ENCODE results near the gene RPS24. TPM values are rescaled to one million over a fixed set of nuclear protein-coding genes. Genes with fewer than 3 reads are reported as not detected.
A peak's percentile ranks its signal among the peaks of the same experiment; 100 is the strongest.

Gene RPS24
- total RNA-seq, 1 donor from 2014 or later: 3,291 TPM

DNA sequence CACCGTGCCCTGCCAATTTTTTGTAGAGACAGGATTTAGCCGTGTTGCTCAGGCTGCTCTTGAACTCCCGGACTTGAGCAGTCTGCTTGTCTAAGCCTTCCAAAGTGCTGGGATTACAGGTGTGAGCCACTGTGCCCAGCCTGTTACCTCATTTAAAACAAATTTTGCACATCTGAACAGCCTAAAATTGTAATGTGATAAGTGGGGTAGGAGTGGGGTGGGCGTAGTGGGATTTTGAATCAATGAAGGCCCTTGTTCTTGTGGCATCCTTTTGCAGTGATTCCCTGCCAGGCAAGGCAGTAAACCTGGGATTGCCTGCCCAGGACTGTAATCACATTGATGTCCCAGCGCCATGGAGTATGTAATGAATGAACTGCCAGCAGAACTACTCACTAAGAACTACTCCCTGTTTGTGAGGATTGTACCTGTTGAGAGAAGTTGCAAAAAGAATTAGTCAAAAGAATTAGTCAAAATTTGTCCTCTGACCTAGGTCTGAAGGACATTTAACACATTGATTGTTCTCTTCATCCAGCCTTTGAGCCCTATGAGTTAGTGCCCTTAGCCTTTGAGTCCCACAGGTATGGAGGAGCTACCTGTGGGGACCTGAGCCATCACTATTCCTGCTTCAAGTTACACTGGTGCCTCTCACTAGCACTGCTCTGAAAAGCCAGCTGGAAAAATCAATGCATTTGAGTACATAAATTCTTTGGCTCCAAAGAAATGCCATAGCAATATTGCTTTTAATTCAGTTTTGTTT, 5.3 kb downstream of the RPS24 start:
- H3K4me1 ChIP-seq: peaks cover 58% of the 10 kb centered on the region
- no peak overlapping the region for H3K4me3 ChIP-seq
- TF ChIP-seq CTCF (IDR thresholded peaks at IDR 0.05): no peak
- no peak for TF ChIP-seq POLR2A (IDR thresholded peaks at IDR 0.05)
- no peak for TF ChIP-seq POLR2AphosphoS5 (IDR thresholded peaks at IDR 0.05; ENCODE audit: insufficient read depth in 1 of 2, low read depth in 1 of 2)
- intact Hi-C loops (cut with DNase I): no loop called here
- no peaks in the 10 kb centered on the region for H3K27me3 ChIP-seq
- no peaks in the 10 kb centered on the region for H3K9me3 ChIP-seq
- H3K36me3 ChIP-seq: peaks cover 0 to 72% of the 10 kb centered on the region in 2 donors
- no peak for DNase-seq (ENCODE audit: extremely low spot score in 2 of 2)
- H3K27ac ChIP-seq: no peak overlapping the region

GRCh38 chr10:78039743-78040142, 6.1 kb downstream of the RPS24 start:
- Histone ChIP-seq H3K36me3 (peaks cover 0 to 72% of the 10 kb centered on the region in 2 donors), H3K27ac (peak overlapping the region; percentile 40), H3K4me3 (no peak overlapping the region), H3K27me3 (no peaks in the 10 kb centered on the region), H3K4me1 (peaks cover 53% of the 10 kb centered on the region), H3K9me3 (no peaks in the 10 kb centered on the region)
- intact Hi-C loops (cut with DNase I): loop anchor here (10.0 kb wide), 1 partner anchor 1155 kb away; no protein-coding TSS in a partner anchor
- no peak for DNase-seq (ENCODE audit: extremely low spot score in 2 of 2)
- no peak for TF ChIP-seq CTCF (IDR thresholded peaks at IDR 0.05)
- no peak for TF ChIP-seq POLR2AphosphoS5 (IDR thresholded peaks at IDR 0.05; ENCODE audit: insufficient read depth in 1 of 2, low read depth in 1 of 2)
- TF ChIP-seq POLR2A (IDR thresholded peaks at IDR 0.05): no peak

- TF ChIP-seq POLR2A (IDR thresholded peaks at IDR 0.05) (no peak), CTCF (IDR thresholded peaks at IDR 0.05) (no peak), POLR2AphosphoS5 (IDR thresholded peaks at IDR 0.05; ENCODE audit: insufficient read depth in 1 of 2, low read depth in 1 of 2) (no peak)
- Histone ChIP-seq H3K27me3 (no peaks in the 10 kb centered on the region), H3K4me1 (peaks cover 36% of the 10 kb centered on the region), H3K27ac (no peak overlapping the region), H3K9me3 (no peaks in the 10 kb centered on the region), H3K36me3 (peaks cover 0 to 58% of the 10 kb centered on the region in 2 donors), H3K4me3 (no peak overlapping the region)
- no peak for DNase-seq (ENCODE audit: extremely low spot score in 2 of 2)
- intact Hi-C loops (cut with DNase I): loop anchor here (10.0 kb wide), 1 partner anchor 1153 kb away; no protein-coding TSS in a partner anchor
Observed at GRCh38 chr10:78041170-78042057, 7.8 kb downstream of the RPS24 start.

DNA sequence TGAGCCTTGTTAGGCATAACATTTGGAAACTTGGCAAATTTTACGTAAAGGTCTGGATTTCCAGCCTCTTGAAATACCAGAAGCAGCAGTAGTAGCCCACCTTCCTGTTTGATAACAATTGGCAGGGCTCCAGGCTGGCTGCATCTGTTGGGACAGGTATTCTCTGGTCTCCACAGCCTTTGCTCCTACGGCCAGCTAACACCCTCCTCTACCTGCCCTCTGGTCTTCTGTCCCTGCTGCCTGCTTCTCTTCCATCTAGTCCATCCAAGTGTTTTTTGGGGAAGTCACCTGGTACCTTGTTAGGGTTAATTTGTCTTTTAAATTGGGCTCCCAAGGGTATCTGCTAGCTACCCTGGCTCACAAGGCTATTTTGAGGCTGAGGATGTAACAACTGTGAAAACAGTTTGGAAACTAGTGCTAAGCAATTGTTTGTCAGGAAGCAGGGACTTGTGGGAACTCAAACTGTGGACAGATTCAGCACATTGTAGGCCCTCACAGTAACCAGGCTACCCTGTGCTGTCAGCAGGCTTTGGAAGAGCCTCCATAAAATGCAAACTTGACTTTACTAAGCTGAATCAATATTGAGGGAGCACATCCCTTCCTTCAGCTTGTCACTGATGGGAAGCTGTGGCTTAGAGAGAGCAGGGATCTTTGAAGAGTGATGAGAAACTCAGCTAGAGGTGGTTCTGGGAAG, 8.5 kb downstream of the RPS24 start:
- intact Hi-C loops (cut with DNase I): loop anchor here (10.0 kb wide), 1 partner anchor 1153 kb away; no protein-coding TSS in a partner anchor
- no peaks in the 10 kb centered on the region for H3K27me3 ChIP-seq
- no peaks in the 10 kb centered on the region for H3K9me3 ChIP-seq
- no peak overlapping the region for H3K27ac ChIP-seq
- H3K4me3 ChIP-seq: no peak overlapping the region
- no peak for DNase-seq (ENCODE audit: extremely low spot score in 2 of 2)
- TF ChIP-seq POLR2A (IDR thresholded peaks at IDR 0.05): no peak
- no peak for TF ChIP-seq CTCF (IDR thresholded peaks at IDR 0.05)
- TF ChIP-seq POLR2AphosphoS5 (IDR thresholded peaks at IDR 0.05; ENCODE audit: insufficient read depth in 1 of 2, low read depth in 1 of 2): no peak
- H3K36me3 ChIP-seq: peaks cover 0 to 50% of the 10 kb centered on the region in 2 donors
- peaks cover 28% of the 10 kb centered on the region for H3K4me1 ChIP-seq
